Erythroblast (primary cell): ENCODE data around the gene RGS11.

Source experiments
- GATA1 ChIP-seq: IDR thresholded peaks from 2 replicates; pipeline ENCODE4 v1.6.1; 2011; ENCODE audit warnings: low read depth, mild to moderate bottlenecking, control low read depth, low read length, moderate library complexity
- POLR2A ChIP-seq: IDR thresholded peaks from 2 replicates; pipeline ENCODE4 v1.6.1; 2011; ENCODE audit warnings: mild to moderate bottlenecking, low read length

DNA sequence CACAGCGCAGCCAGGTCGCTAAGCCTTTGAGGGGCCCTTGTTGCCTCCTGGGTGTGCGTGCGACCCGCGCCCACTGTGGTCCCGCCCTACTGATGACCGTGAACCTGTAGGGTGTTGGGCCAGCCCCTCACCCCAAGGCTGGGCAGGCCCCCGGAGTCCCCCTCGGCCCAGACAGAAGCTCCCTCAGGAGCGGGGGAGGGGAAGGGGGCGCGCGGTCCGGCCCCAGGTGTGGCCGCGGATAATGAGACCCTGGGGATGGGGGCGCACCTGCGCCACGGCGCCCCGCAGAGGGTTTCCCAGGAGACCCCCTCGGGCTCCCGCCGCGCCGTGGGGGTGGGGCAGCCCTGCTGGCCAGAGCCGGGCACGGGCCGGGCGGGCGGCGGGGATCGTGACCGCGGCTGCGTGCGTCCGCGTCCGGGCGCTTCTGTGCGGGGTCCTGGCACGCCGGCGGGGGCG, 4.3 kb upstream of the RGS11 start:
- TF ChIP-seq POLR2A = no peak
- no peak for TF ChIP-seq GATA1
